Trophoblast cell (in vitro differentiated cells and primary cell): ENCODE measurements around the gene SEC31B. TPM values are rescaled to one million over a fixed set of nuclear protein-coding genes. Genes with fewer than 3 reads are reported as not detected.

Source experiments
- DNase-seq, 2 donors: peaks; one replicate each; pipeline ENCODE4 v3.0.0-alpha.2; 2016
- H2AFZ ChIP-seq: 2 replicates; pipeline ENCODE4 v1.6.1; 2013; ENCODE audit warnings: low read length, moderate library complexity, mild to moderate bottlenecking; ENCODE audit not compliant: insufficient read depth, poor library complexity
- H2AK5ac ChIP-seq: 2 replicates; pipeline ENCODE4 v1.6.1; 2013; ENCODE audit warnings: mild to moderate bottlenecking, low read length
- H2BK120ac ChIP-seq: 2 replicates; pipeline ENCODE4 v1.6.1; 2013; ENCODE audit warnings: low read length, mild to moderate bottlenecking, moderate library complexity; ENCODE audit not compliant: insufficient read depth, poor library complexity
- H2BK12ac ChIP-seq: 2 replicates; pipeline ENCODE4 v1.6.1; 2013; ENCODE audit warnings: mild to moderate bottlenecking, low read length, moderate library complexity
- H2BK5ac ChIP-seq: 2 replicates; pipeline ENCODE4 v1.6.1; 2013; ENCODE audit warnings: low read length, low read depth, moderate library complexity, mild to moderate bottlenecking; ENCODE audit not compliant: poor library complexity
- H3K14ac ChIP-seq: 2 replicates; pipeline ENCODE4 v1.6.1; 2013; ENCODE audit warnings: mild to moderate bottlenecking, low read length
- H3K18ac ChIP-seq: 2 replicates; pipeline ENCODE4 v1.6.1; 2013; ENCODE audit warnings: mild to moderate bottlenecking, low read length
- H3K23ac ChIP-seq: 2 replicates; pipeline ENCODE4 v1.6.1; 2013; ENCODE audit warnings: low read length
- H3K27ac ChIP-seq: 2 replicates; pipeline ENCODE4 v1.5.1; 2013; ENCODE audit warnings: low read depth, mild to moderate bottlenecking, inconsistent platforms, low read length, moderate library complexity
- H3K27me3 ChIP-seq: 2 replicates; pipeline ENCODE4 v1.6.1; 2013; ENCODE audit warnings: inconsistent platforms, mild to moderate bottlenecking, low read length, moderate library complexity; ENCODE audit not compliant: insufficient read depth
- H3K36me3 ChIP-seq, 2 experiments: 1 replicate in 1 of 2; 2 replicates in 1 of 2; pipeline ENCODE4 v1.6.1; 2013; ENCODE audit warnings: low read length in 2 of 2, mild to moderate bottlenecking in 2 of 2, moderate library complexity in 1 of 2; ENCODE audit not compliant: insufficient read depth in 2 of 2, control insufficient read depth in 1 of 2
- H3K4ac ChIP-seq: 2 replicates; pipeline ENCODE4 v1.6.1; 2013; ENCODE audit warnings: low read depth, mild to moderate bottlenecking, low read length, moderate library complexity
- H3K4me1 ChIP-seq, 2 experiments: 1 replicate in 1 of 2; 2 replicates in 1 of 2; pipeline ENCODE4 v1.6.1; 2013; ENCODE audit warnings: low read length in 2 of 2, mild to moderate bottlenecking in 2 of 2, moderate library complexity in 1 of 2; ENCODE audit not compliant: insufficient read depth in 2 of 2, control insufficient read depth in 1 of 2
- H3K4me2 ChIP-seq: 2 replicates; pipeline ENCODE4 v1.6.1; 2013; ENCODE audit warnings: inconsistent platforms, mild to moderate bottlenecking, low read length, moderate library complexity
- H3K4me3 ChIP-seq: 2 replicates; pipeline ENCODE4 v1.5.1; 2013; ENCODE audit warnings: mild to moderate bottlenecking, low read depth, low read length, inconsistent platforms
- H3K79me1 ChIP-seq: one replicate; pipeline ENCODE4 v1.6.1; 2013; ENCODE audit warnings: low read length
- H3K79me2 ChIP-seq: 2 replicates; pipeline ENCODE4 v1.6.1; 2013; ENCODE audit warnings: low read length, mild to moderate bottlenecking; ENCODE audit not compliant: control insufficient read depth, insufficient read depth, poor library complexity
- H3K9ac ChIP-seq: 2 replicates; pipeline ENCODE4 v1.6.1; 2013; ENCODE audit warnings: mild to moderate bottlenecking, low read length
- H3K9me3 ChIP-seq: 2 replicates; pipeline ENCODE4 v1.6.1; 2013; ENCODE audit warnings: low read depth, mild to moderate bottlenecking, control low read depth, inconsistent platforms, low read length; ENCODE audit not compliant: insufficient read depth
- H4K12ac ChIP-seq: 2 replicates; pipeline ENCODE4 v1.6.1; 2013; ENCODE audit warnings: low read depth, mild to moderate bottlenecking, low read length, moderate library complexity
- H4K8ac ChIP-seq: 2 replicates; pipeline ENCODE4 v1.6.1; 2013; ENCODE audit warnings: low read depth, mild to moderate bottlenecking, low read length, moderate library complexity
- H4K91ac ChIP-seq: one replicate; pipeline ENCODE4 v1.6.1; 2013; ENCODE audit warnings: low read depth, mild to moderate bottlenecking, low read length, moderate library complexity
- WGBS: extraction: QIAGEN DNeasy Blood & Tissue Kit; methylation state at CpG from one replicate; pipeline ENCODE4 v1.1.7; 2013; ENCODE audit warnings: missing lambda C conversion rate; ENCODE audit not compliant: insufficient read length, insufficient coverage; ENCODE audit errors: extremely low coverage; 5-methylcytosine and 5-hydroxymethylcytosine counted together
- polyA plus RNA-seq: library from polyadenylated mRNA; stranded (reverse); fragments of 200-250 nt; gene quantifications from 2 replicates; pipeline ENCODE4 v1.2.3, GENCODE V29; 2013

SEC31B gene
- polyA plus RNA-seq: 2.4 and 2.8 TPM in 2 replicates

GRCh38 chr10:100519311-100520051 is at the start of gene SEC31B:
Gene SEC31B, minus strand, starts transcription at chr10:100519861. Its CDS starts 2,909 bp downstream, at chr10:100516952.
- H3K9me3 ChIP-seq: no peaks in the 10 kb centered on the region
- no peak within 1 kb of the TSS for H2BK120ac ChIP-seq
- no peak within 1 kb of the TSS for H3K18ac ChIP-seq
- peak in 1 of 2 donors; percentile 33 for DNase-seq
- H2AFZ ChIP-seq: peak within 1 kb of the TSS; percentile 64
- H3K14ac ChIP-seq: peak within 1 kb of the TSS; percentile 40
- no peaks in the 10 kb centered on the region for H3K79me1 ChIP-seq
- no peak within 1 kb of the TSS for H2AK5ac ChIP-seq
- no peak within 1 kb of the TSS for H3K23ac ChIP-seq
- H3K4me1 ChIP-seq: peaks cover 5 to 11% of the 10 kb centered on the region in 2 experiments
- peaks cover 9 to 11% of the 10 kb centered on the region in 2 experiments for H3K36me3 ChIP-seq
- H3K27ac ChIP-seq: no peak within 1 kb of the TSS
- peak within 1 kb of the TSS; percentile 62 for H3K4me3 ChIP-seq
- peak within 1 kb of the TSS; percentile 49 for H4K8ac ChIP-seq
- WGBS: no CpG with 5 or more reads among the region's 72 CpGs
- H3K4me2 ChIP-seq: peak within 1 kb of the TSS; percentile 73
- H2BK5ac ChIP-seq: no peak within 1 kb of the TSS
- no peak within 1 kb of the TSS for H2BK12ac ChIP-seq
- H4K12ac ChIP-seq: peak within 1 kb of the TSS; percentile 37
- H3K4ac ChIP-seq: no peak within 1 kb of the TSS
- H3K79me2 ChIP-seq: no peaks in the 10 kb centered on the region
- H4K91ac ChIP-seq: no peak within 1 kb of the TSS
- peak within 1 kb of the TSS; percentile 7 for H3K9ac ChIP-seq
- peaks cover 5% of the 10 kb centered on the region for H3K27me3 ChIP-seq

- H3K79me2 ChIP-seq: no peaks in the 10 kb centered on the region
- H4K91ac ChIP-seq: no peak overlapping the region
- no peak overlapping the region for H3K14ac ChIP-seq
- H2BK120ac ChIP-seq: no peak overlapping the region
- peaks cover 5 to 10% of the 10 kb centered on the region in 2 experiments for H3K4me1 ChIP-seq
- H3K36me3 ChIP-seq: no peaks in the 10 kb centered on the region
- no peak overlapping the region for H3K27ac ChIP-seq
- H3K4ac ChIP-seq: no peak overlapping the region
- no peak overlapping the region for H3K4me2 ChIP-seq
- no peak for DNase-seq
- no peak overlapping the region for H3K9ac ChIP-seq
- no peak overlapping the region for H2BK12ac ChIP-seq
- H4K8ac ChIP-seq: no peak overlapping the region
- no peak overlapping the region for H3K18ac ChIP-seq
- no peaks in the 10 kb centered on the region for H3K9me3 ChIP-seq
- H2AK5ac ChIP-seq: no peak overlapping the region
- H2AFZ ChIP-seq: no peak overlapping the region
- no CpG with 5 or more reads among the region's 3 CpGs for WGBS
- no peaks in the 10 kb centered on the region for H3K79me1 ChIP-seq
- H2BK5ac ChIP-seq: no peak overlapping the region
- H4K12ac ChIP-seq: no peak overlapping the region
- no peak overlapping the region for H3K4me3 ChIP-seq
- no peak overlapping the region for H3K23ac ChIP-seq
- H3K27me3 ChIP-seq: peaks cover 3% of the 10 kb centered on the region
These were observed 49.3 kb upstream of the SEC31B start for GRCh38 chr10:100568912-100569311.

GRCh38 chr10:100567826-100568225 is 48.2 kb upstream of the SEC31B start:
- Histone ChIP-seq H4K91ac (no peak overlapping the region), H2BK5ac (no peak overlapping the region), H3K79me1 (no peaks in the 10 kb centered on the region), H4K12ac (no peak overlapping the region), H3K36me3 (no peaks in the 10 kb centered on the region), H3K4me2 (no peak overlapping the region), H3K4me1 (peaks cover 5 to 10% of the 10 kb centered on the region in 2 experiments), H3K23ac (no peak overlapping the region), H3K4ac (no peak overlapping the region), H2AK5ac (no peak overlapping the region), H3K27me3 (peaks cover 3% of the 10 kb centered on the region), H3K9ac (no peak overlapping the region), H4K8ac (no peak overlapping the region), H3K79me2 (no peaks in the 10 kb centered on the region), H3K18ac (no peak overlapping the region), H3K27ac (no peak overlapping the region), H3K9me3 (no peaks in the 10 kb centered on the region), H2BK12ac (no peak overlapping the region), H3K4me3 (no peak overlapping the region), H2AFZ (no peak overlapping the region), H2BK120ac (no peak overlapping the region), H3K14ac (no peak overlapping the region)
- no CpG with 5 or more reads among the region's 6 CpGs for WGBS
- DNase-seq: no peak

- no peak overlapping the region for H2BK120ac ChIP-seq
- H3K4me3 ChIP-seq: no peak overlapping the region
- H3K4me1 ChIP-seq: peaks cover 6 to 11% of the 10 kb centered on the region in 2 experiments
- WGBS: no CpG with 5 or more reads among the region's 11 CpGs
- H3K27me3 ChIP-seq: peaks cover 3% of the 10 kb centered on the region
- H3K4me2 ChIP-seq: no peak overlapping the region
- H3K9me3 ChIP-seq: no peaks in the 10 kb centered on the region
- no peaks in the 10 kb centered on the region for H3K79me1 ChIP-seq
- H2AFZ ChIP-seq: no peak overlapping the region
- no peak overlapping the region for H3K18ac ChIP-seq
- H4K8ac ChIP-seq: no peak overlapping the region
- no peak overlapping the region for H3K4ac ChIP-seq
- no peak overlapping the region for H2BK5ac ChIP-seq
- no peaks in the 10 kb centered on the region for H3K79me2 ChIP-seq
- DNase-seq: no peak
- no peak overlapping the region for H2AK5ac ChIP-seq
- H3K14ac ChIP-seq: no peak overlapping the region
- H3K23ac ChIP-seq: no peak overlapping the region
- H4K12ac ChIP-seq: no peak overlapping the region
- H3K36me3 ChIP-seq: no peaks in the 10 kb centered on the region
- H2BK12ac ChIP-seq: no peak overlapping the region
- no peak overlapping the region for H4K91ac ChIP-seq
- H3K27ac ChIP-seq: no peak overlapping the region
- H3K9ac ChIP-seq: no peak overlapping the region
These were observed 47.6 kb upstream of the SEC31B start for GRCh38 chr10:100567249-100567648.
